Measurements from ENCODE around the gene LPGAT1.
"Not testable (repeated sequence)": the region's sequence is repeated elsewhere in the genome, so short reads cannot be mapped to it uniquely, and the experiment has no call there.

Gene LPGAT1

GRCh38 chr1:211830328-211831142 lies at the start of gene LPGAT1:
Gene LPGAT1, minus strand, starts transcription at chr1:211830763. Its CDS starts 1,467 bp downstream, at chr1:211829296.
- DNase-seq (ENCODE audit: low read depth in 2 of 2): peak; percentile 49 to 64

GRCh38 chr1:211879475-211879874 lies 48.9 kb upstream of the LPGAT1 start:
- no peak for DNase-seq (ENCODE audit: low read depth in 2 of 2)

GRCh38 chr1:211876851-211877590 lies 46.5 kb upstream of the LPGAT1 start:
- DNase-seq (ENCODE audit: low read depth in 2 of 2): no peak

- DNase-seq (ENCODE audit: low read depth in 2 of 2): no peak
Measured at GRCh38 chr1:211875541-211875940, 45.0 kb upstream of the LPGAT1 start.

GRCh38 chr1:211874521-211875347 lies 44.2 kb upstream of the LPGAT1 start:
- DNase-seq (ENCODE audit: low read depth in 2 of 2): no peak

- not testable (repeated sequence) for DNase-seq (ENCODE audit: low read depth in 2 of 2)
Measured at GRCh38 chr1:211873731-211874130, 43.2 kb upstream of the LPGAT1 start.

- DNase-seq (ENCODE audit: low read depth in 2 of 2): no peak
Measured at GRCh38 chr1:211870156-211870555, 39.6 kb upstream of the LPGAT1 start.

GRCh38 chr1:211865180-211865579 lies 34.6 kb upstream of the LPGAT1 start:
- DNase-seq (ENCODE audit: low read depth in 2 of 2): no peak

GRCh38 chr1:211859405-211859804 lies 28.8 kb upstream of the LPGAT1 start:
- no peak for DNase-seq (ENCODE audit: low read depth in 2 of 2)

- no peak for DNase-seq (ENCODE audit: low read depth in 2 of 2)
Measured at GRCh38 chr1:211851174-211851573, 20.6 kb upstream of the LPGAT1 start.

GRCh38 chr1:211843507-211844298 lies 13.1 kb upstream of the LPGAT1 start:
- no peak for DNase-seq (ENCODE audit: low read depth in 2 of 2)

- DNase-seq (ENCODE audit: low read depth in 2 of 2): no peak
Measured at GRCh38 chr1:211843018-211843417, 12.5 kb upstream of the LPGAT1 start.

- DNase-seq (ENCODE audit: low read depth in 2 of 2): no peak
Measured at GRCh38 chr1:211842518-211842917, 12.0 kb upstream of the LPGAT1 start.

GRCh38 chr1:211839106-211839505 lies 8.5 kb upstream of the LPGAT1 start:
- DNase-seq (ENCODE audit: low read depth in 2 of 2): no peak

GRCh38 chr1:211833174-211833820 lies 2.7 kb upstream of the LPGAT1 start:
- no peak for DNase-seq (ENCODE audit: low read depth in 2 of 2)

GRCh38 chr1:211832661-211833060 lies 2.1 kb upstream of the LPGAT1 start:
- DNase-seq (ENCODE audit: low read depth in 2 of 2): no peak

- DNase-seq (ENCODE audit: low read depth in 2 of 2): no peak
Measured at GRCh38 chr1:211831558-211832323, 1.2 kb upstream of the LPGAT1 start.

- DNase-seq (ENCODE audit: low read depth in 2 of 2): peak in 1 of 2 experiments; percentile 15
Measured at GRCh38 chr1:211830055-211830327, 572 bp downstream of the LPGAT1 start.

GRCh38 chr1:211829343-211830054 lies 1.1 kb downstream of the LPGAT1 start:
- no peak for DNase-seq (ENCODE audit: low read depth in 2 of 2)
